Body of pancreas (tissue), 4 donors: ENCODE measurements around the gene SLC7A8. TPM values are rescaled to one million over a fixed set of nuclear protein-coding genes. Genes with fewer than 3 reads are reported as not detected.
A peak's percentile ranks its signal among the peaks of the same experiment; 100 is the strongest.

ENCODE experiments used
- ATAC-seq: fragments of 150-250 bp; one replicate; pipeline ENCODE4 v1.9.1; 2016
- DNase-seq, 4 donors: peaks; one replicate each; pipeline ENCODE4 v3.0.0-alpha.2; 2019
- H3K27ac ChIP-seq, 4 donors: fragments of 200-600 bp; sonication (generic); 1 replicate in 3 of 4; 2 replicates in 1 of 4; pipeline versions ENCODE4 v1.5.1 to v1.6.1; 2016 to 2019; ENCODE audit warnings: mild to moderate bottlenecking in 1 of 4, mixed read lengths in 1 of 4, moderate library complexity in 1 of 4
- H3K27me3 ChIP-seq, 2 donors: fragments of 200-600 bp; sonication (generic); one replicate each; pipeline ENCODE4 v1.6.0; 2016; ENCODE audit warnings: mild to moderate bottlenecking in 1 of 2
- H3K36me3 ChIP-seq, 2 donors: fragments of 200-600 bp; sonication (generic); replicated peaks in 1 of 2; 2 replicates each; pipeline ENCODE4 v1.5.1; 2016; ENCODE audit warnings: low read depth in 2 of 2; ENCODE audit not compliant: insufficient read depth in 1 of 2
- H3K4me1 ChIP-seq: fragments of 200-600 bp; sonication (generic); one replicate; pipeline ENCODE4 v1.6.0; 2016
- H3K4me3 ChIP-seq, 2 donors: fragments of 200-600 bp; sonication (generic); 1 replicate in 1 of 2; 2 replicates in 1 of 2; pipeline ENCODE4 v1.5.1; 2016 to 2019
- H3K9me3 ChIP-seq, 3 donors: fragments of 200-600 bp; sonication (generic); 1 replicate in 2 of 3; 2 replicates in 1 of 3; pipeline ENCODE4 v1.5.1; 2016
- POLR2A ChIP-seq, 3 donors: fragments of 450-650 bp; IDR thresholded peaks; one replicate each; pipeline ENCODE4 v1.6.1; 2016; ENCODE audit warnings: antibody characterized with exemption in 3 of 3, mild to moderate bottlenecking in 2 of 3
- WGBS, 2 donors: methylation state at CpG; one replicate each; pipeline ENCODE4 v1.1.5; 2017; 5-methylcytosine and 5-hydroxymethylcytosine counted together
- intact Hi-C: fragments of 100-400 bp; cut with DNase I; formaldehyde crosslinking; loops from one replicate; pipeline ENCODE4 v1.15.1; 2023
- total RNA-seq, 2 donors: library from RNA; depleted of rRNA; stranded (reverse); fragments of >200 nt; gene quantifications; one replicate each; pipeline ENCODE4 v1.1.0, GENCODE V29; 2016
- TF ChIP-seq, protein P1 (sequence below), 7 experiments: fragments of 450-650 bp in 4 of 7; fragments of 200-600 bp in 3 of 7; sonication (generic) in 3 of 7; IDR thresholded peaks; one replicate each; pipeline ENCODE4 v1.5.1; 2016 to 2019; ENCODE audit warnings: antibody characterized with exemption in 7 of 7

Gene SLC7A8
- total RNA-seq, 2 donors from 2014 or later, result 17.8 to 18.2 TPM

DNA sequence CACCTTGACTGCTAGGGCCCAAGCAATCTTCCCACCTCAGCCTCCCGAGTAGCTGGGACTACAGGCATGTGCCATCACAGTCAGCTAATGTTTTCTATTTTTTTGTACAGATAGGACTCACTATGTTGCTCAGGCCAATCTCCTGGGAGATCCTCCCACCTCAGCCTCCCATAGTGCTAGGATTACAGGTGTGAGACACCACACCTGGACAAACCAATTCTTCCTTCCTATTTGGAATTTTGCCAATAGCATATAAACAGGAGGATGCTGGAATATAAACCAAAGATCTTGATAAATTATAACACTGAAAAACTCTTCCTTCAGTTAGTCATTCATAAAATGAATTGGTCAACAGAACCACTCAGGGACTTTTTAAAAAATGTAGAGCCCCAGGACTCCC, 96.9 kb downstream of the SLC7A8 start:
- ATAC-seq, result no peak

GRCh38 chr14:23085458-23085857, 98.0 kb downstream of the SLC7A8 start:
- TF ChIP-seq POLR2A (IDR thresholded peaks at IDR 0.05), result no peak
- peaks cover 7% of the 10 kb centered on the region for H3K4me1 ChIP-seq
- H3K27me3 ChIP-seq, result no peaks in the 10 kb centered on the region
- intact Hi-C loops, result no loop called here
- DNase-seq, result no peak
- H3K4me3 ChIP-seq, result no peak overlapping the region
- no peak overlapping the region for H3K27ac ChIP-seq
- peaks cover 0 to 40% of the 10 kb centered on the region in 2 donors for H3K36me3 ChIP-seq
- ATAC-seq, result no peak
- 67 to 72% methylated on average over 3 of the region's 3 CpGs for WGBS, 2 donors
- no peaks in the 10 kb centered on the region for H3K9me3 ChIP-seq

More for the DNA sequence above, 96.9 kb downstream of the SLC7A8 start:
- Histone ChIP-seq H3K36me3 (peaks cover 0 to 33% of the 10 kb centered on the region in 2 donors), H3K27ac (no peak overlapping the region), H3K4me3 (no peak overlapping the region), H3K4me1 (peaks cover 7% of the 10 kb centered on the region), H3K27me3 (no peaks in the 10 kb centered on the region), H3K9me3 (no peaks in the 10 kb centered on the region)
- WGBS, 2 donors, result 80 to 100% methylated on average over 1 of the region's 1 CpG
- no peak for DNase-seq
- TF ChIP-seq POLR2A (IDR thresholded peaks at IDR 0.05), result no peak
- intact Hi-C loops, result no loop called here

DNA sequence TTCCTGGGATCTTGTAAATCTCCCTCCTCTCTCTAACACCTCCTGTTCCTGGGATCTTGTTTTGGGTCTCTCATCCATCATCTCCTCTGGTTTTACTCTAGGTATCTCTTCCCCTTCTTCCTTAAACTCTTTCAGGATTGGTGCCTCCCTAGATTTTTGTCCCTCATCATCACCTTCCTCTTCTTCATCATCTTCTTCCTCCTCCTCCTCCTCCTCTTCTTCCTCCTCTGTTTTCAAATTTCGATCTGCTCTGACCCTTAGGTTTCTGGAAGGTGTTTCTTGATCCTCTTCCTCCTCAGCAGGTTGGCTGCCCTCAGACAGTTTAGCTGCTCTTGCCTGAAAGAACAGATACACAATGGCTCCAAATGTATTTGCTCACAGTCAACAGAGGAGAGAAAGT, 103.0 kb downstream of the SLC7A8 start:
- no peaks in the 10 kb centered on the region for H3K4me1 ChIP-seq
- 74 to 92% methylated on average over 1 of the region's 1 CpG for WGBS, 2 donors
- intact Hi-C loops, result no loop called here
- ATAC-seq, result no peak
- no peak overlapping the region for H3K4me3 ChIP-seq
- TF ChIP-seq, protein P1, sequence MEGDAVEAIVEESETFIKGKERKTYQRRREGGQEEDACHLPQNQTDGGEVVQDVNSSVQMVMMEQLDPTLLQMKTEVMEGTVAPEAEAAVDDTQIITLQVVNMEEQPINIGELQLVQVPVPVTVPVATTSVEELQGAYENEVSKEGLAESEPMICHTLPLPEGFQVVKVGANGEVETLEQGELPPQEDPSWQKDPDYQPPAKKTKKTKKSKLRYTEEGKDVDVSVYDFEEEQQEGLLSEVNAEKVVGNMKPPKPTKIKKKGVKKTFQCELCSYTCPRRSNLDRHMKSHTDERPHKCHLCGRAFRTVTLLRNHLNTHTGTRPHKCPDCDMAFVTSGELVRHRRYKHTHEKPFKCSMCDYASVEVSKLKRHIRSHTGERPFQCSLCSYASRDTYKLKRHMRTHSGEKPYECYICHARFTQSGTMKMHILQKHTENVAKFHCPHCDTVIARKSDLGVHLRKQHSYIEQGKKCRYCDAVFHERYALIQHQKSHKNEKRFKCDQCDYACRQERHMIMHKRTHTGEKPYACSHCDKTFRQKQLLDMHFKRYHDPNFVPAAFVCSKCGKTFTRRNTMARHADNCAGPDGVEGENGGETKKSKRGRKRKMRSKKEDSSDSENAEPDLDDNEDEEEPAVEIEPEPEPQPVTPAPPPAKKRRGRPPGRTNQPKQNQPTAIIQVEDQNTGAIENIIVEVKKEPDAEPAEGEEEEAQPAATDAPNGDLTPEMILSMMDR (IDR thresholded peaks at IDR 0.05), result no peak
- no peak overlapping the region for H3K27ac ChIP-seq
- H3K27me3 ChIP-seq, result no peaks in the 10 kb centered on the region
- no peaks in the 10 kb centered on the region for H3K9me3 ChIP-seq
- no peak for DNase-seq
- H3K36me3 ChIP-seq, result peaks cover 11 to 54% of the 10 kb centered on the region in 2 donors

DNA sequence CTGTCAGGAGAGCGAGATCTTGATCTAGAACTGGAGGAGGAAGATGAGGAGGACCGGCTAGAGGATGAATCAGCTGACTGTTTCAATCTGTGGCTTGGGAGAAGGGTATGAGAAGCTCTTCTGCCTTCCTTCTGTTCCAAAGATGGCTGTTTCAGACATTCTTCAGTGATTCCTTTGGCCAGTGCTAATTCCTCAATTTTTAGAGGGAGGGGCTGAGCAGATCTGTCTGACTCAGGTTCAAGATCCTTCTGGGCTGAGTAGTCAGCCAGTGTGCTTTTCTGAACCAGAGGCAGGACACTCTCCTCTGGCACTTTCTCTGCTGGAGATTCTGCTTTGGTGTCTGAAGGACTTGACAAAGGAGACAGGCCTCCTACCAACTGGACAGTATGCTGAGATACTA, 103.7 kb downstream of the SLC7A8 start:
- no peak for ATAC-seq
- WGBS, 2 donors, result 83 to 95% methylated on average over 2 of the region's 2 CpGs
- Histone ChIP-seq H3K27ac (no peak overlapping the region), H3K36me3 (peaks cover 11 to 55% of the 10 kb centered on the region in 2 donors), H3K27me3 (no peaks in the 10 kb centered on the region), H3K9me3 (no peaks in the 10 kb centered on the region), H3K4me1 (no peaks in the 10 kb centered on the region), H3K4me3 (no peak overlapping the region)
- intact Hi-C loops, result no loop called here
- TF ChIP-seq, protein P1 (IDR thresholded peaks at IDR 0.05), result no peak
- TF ChIP-seq POLR2A (IDR thresholded peaks at IDR 0.05), result no peak
- DNase-seq, result no peak

GRCh38 chr14:23078692-23079116, 104.8 kb downstream of the SLC7A8 start:
- H3K4me3 ChIP-seq, result no peak overlapping the region
- no peak for TF ChIP-seq POLR2A (IDR thresholded peaks at IDR 0.05)
- TF ChIP-seq, protein P1 (IDR thresholded peaks at IDR 0.05), result no peak
- ATAC-seq (peak; percentile 45), DNase-seq (peak in 2 of 4 donors; percentile 40 to 75)
- no peaks in the 10 kb centered on the region for H3K27me3 ChIP-seq
- intact Hi-C loops, result no loop called here
- no peaks in the 10 kb centered on the region for H3K9me3 ChIP-seq
- peaks cover 11 to 55% of the 10 kb centered on the region in 2 donors for H3K36me3 ChIP-seq
- H3K27ac ChIP-seq, result peak overlapping the region in 2 of 4 donors; percentile 16 to 38
- H3K4me1 ChIP-seq, result no peaks in the 10 kb centered on the region
- 45 to 49% methylated on average over 2 of the region's 2 CpGs for WGBS, 2 donors

DNA sequence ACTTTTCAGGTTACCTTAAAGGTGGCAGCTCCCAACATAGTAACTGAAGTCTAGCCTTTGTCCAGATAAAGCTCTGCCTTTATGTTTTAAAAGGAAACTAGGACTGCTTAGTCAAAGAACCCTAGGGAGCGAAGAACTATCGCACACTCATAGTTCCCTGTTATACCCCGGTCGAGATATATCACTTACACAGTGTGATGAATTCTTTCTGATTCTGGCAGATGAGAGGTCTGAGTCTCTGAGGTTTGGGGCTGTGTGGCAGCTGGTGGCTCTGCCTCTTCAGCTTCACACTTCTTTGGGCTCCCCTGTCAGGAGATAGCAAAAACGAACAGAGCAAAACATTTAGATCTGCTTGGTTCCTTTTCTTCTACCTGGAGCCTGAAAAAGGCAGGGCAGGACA, 105.5 kb downstream of the SLC7A8 start:
- H3K4me3 ChIP-seq, result no peak overlapping the region
- DNase-seq, result no peak
- H3K27me3 ChIP-seq, result no peaks in the 10 kb centered on the region
- H3K9me3 ChIP-seq, result no peaks in the 10 kb centered on the region
- intact Hi-C loops, result no loop called here
- ATAC-seq, result no peak
- WGBS, 2 donors, result 77 to 85% methylated on average over 5 of the region's 5 CpGs
- H3K27ac ChIP-seq, result no peak overlapping the region
- peaks cover 11 to 52% of the 10 kb centered on the region in 2 donors for H3K36me3 ChIP-seq
- no peaks in the 10 kb centered on the region for H3K4me1 ChIP-seq
- TF ChIP-seq, protein P1 (IDR thresholded peaks at IDR 0.05), result no peak
- no peak for TF ChIP-seq POLR2A (IDR thresholded peaks at IDR 0.05)
